ENCODE measurements around the gene CACNA2D4.

GRCh38 chr12:1807087-1807860 lies 111.2 kb downstream of the CACNA2D4 start:
- TF ChIP-seq POLR2A (IDR thresholded peaks at IDR 0.05; ENCODE audit: low read depth, low read length) (no peak), POLR2AphosphoS5 (IDR thresholded peaks at IDR 0.05; ENCODE audit: low read depth, low read length) (no peak), PAX5 (IDR thresholded peaks at IDR 0.05; ENCODE audit: insufficient read depth, low read length, severe bottlenecking) (no peak), POU2F2 (IDR thresholded peaks at IDR 0.05; ENCODE audit: low read depth, low read length) (no peak)

Measured in GM12891 (cell line).